HG02642 (cell line): Measurements from ENCODE around the gene RGS9.
A peak's percentile ranks its signal among the peaks of the same experiment; 100 is the strongest.

Experiments used
- ATAC-seq: cut with Tn5 transposase; IDR thresholded peaks from one replicate; pipeline ENCODE4 v1.9.1; 2021; ENCODE audit warnings: mild to moderate bottlenecking; ENCODE audit not compliant: unreplicated experiment, poor library complexity

RGS9 gene

GRCh38 chr17:65154770-65155589 is 17.8 kb downstream of the RGS9 start:
- ATAC-seq = peak; percentile 81

GRCh38 chr17:65155622-65156021 is 18.5 kb downstream of the RGS9 start:
- peak; percentile 56 for ATAC-seq

GRCh38 chr17:65156185-65156834 is 19.1 kb downstream of the RGS9 start:
- no peak for ATAC-seq

GRCh38 chr17:65156835-65157565 is 19.8 kb downstream of the RGS9 start:
- no peak for ATAC-seq

GRCh38 chr17:65158041-65158440 is 20.9 kb downstream of the RGS9 start:
- no peak for ATAC-seq

- ATAC-seq = no peak
These were observed 21.5 kb downstream of the RGS9 start for GRCh38 chr17:65158622-65159021.

- ATAC-seq = no peak
These were observed 23.3 kb downstream of the RGS9 start for GRCh38 chr17:65160516-65160915.

GRCh38 chr17:65163990-65164495 is 26.9 kb downstream of the RGS9 start:
- peak; percentile 94 for ATAC-seq

- no peak for ATAC-seq
These were observed 29.6 kb downstream of the RGS9 start for GRCh38 chr17:65166787-65167186.

- ATAC-seq = no peak
These were observed 30.4 kb downstream of the RGS9 start for GRCh38 chr17:65167566-65167965.

- no peak for ATAC-seq
These were observed 32.5 kb downstream of the RGS9 start for GRCh38 chr17:65169691-65170090.

- ATAC-seq = no peak
These were observed 33.7 kb downstream of the RGS9 start for GRCh38 chr17:65170839-65171238.

GRCh38 chr17:65171752-65172151 is 34.6 kb downstream of the RGS9 start:
- ATAC-seq = no peak

- ATAC-seq = no peak
These were observed 35.4 kb downstream of the RGS9 start for GRCh38 chr17:65172496-65173136.

GRCh38 chr17:65173284-65173793 is 36.2 kb downstream of the RGS9 start:
- ATAC-seq = no peak

GRCh38 chr17:65173976-65174683 is 37.0 kb downstream of the RGS9 start:
- no peak for ATAC-seq

GRCh38 chr17:65174974-65175373 is 37.8 kb downstream of the RGS9 start:
- no peak for ATAC-seq

GRCh38 chr17:65175952-65176351 is 38.8 kb downstream of the RGS9 start:
- ATAC-seq = no peak

GRCh38 chr17:65176646-65177409 is 39.7 kb downstream of the RGS9 start:
- no peak for ATAC-seq
